Activated CD4-positive, alpha-beta T cell treated with anti-CD3 and anti-CD28 coated beads for 36 hours (primary cell): Measurements from ENCODE around the gene KIF18B. TPM values are rescaled to one million over a fixed set of nuclear protein-coding genes. Genes with fewer than 3 reads are reported as not detected.

ENCODE experiments used
- ATAC-seq: fragments of 200-7000 bp; cut with Tn5 transposase; one replicate; pipeline ENCODE4 v1.10.0; 2021; ENCODE audit warnings: mild to moderate bottlenecking, moderate library complexity
- CTCF ChIA-PET: fragments of 350-600 bp; sonication (Branson Sonifier 250); formaldehyde crosslinking; loops from one replicate; lab custom pipeline; 2021; ENCODE audit warnings: antibody characterized with exemption; lab: Charles Lee
- POLR2A ChIA-PET: fragments of 350-600 bp; sonication (Branson Sonifier 250); formaldehyde crosslinking; loops from one replicate; lab custom pipeline; 2021; ENCODE audit warnings: antibody characterized with exemption, inconsistent platforms; lab: Charles Lee
- DNase-seq: peaks from one replicate; pipeline ENCODE4 v3.0.0-alpha.2; 2020
- H3K27ac Mint-ChIP-seq: one replicate; pipeline ENCODE4 v1.8.0; 2021; ENCODE audit warnings: mixed read lengths
- H3K27me3 Mint-ChIP-seq: one replicate; pipeline ENCODE4 v1.8.0; 2021; ENCODE audit warnings: mixed read lengths
- H3K36me3 Mint-ChIP-seq: one replicate; pipeline ENCODE4 v1.8.0; 2021; ENCODE audit warnings: low read depth, mixed read lengths
- H3K4me1 Mint-ChIP-seq: one replicate; pipeline ENCODE4 v1.8.0; 2021; ENCODE audit warnings: mixed read lengths
- H3K4me3 Mint-ChIP-seq: one replicate; pipeline ENCODE4 v1.8.0; 2021; ENCODE audit warnings: mild to moderate bottlenecking, moderate library complexity, mixed read lengths
- H3K9me3 Mint-ChIP-seq: one replicate; pipeline ENCODE4 v1.8.0; 2021; ENCODE audit warnings: low read depth, mixed read lengths
- intact Hi-C, 2 experiments: fragments of 100-400 bp; cut with DNase I in 1 of 2; cut with micrococcal nuclease in 1 of 2; formaldehyde crosslinking; loops; one replicate each; pipeline versions ENCODE4 v1.14.2 to v1.15.1; 2022 to 2024; cut with DNase I, micrococcal nuclease
- total RNA-seq, 2 experiments: library from RNA; stranded (reverse); gene quantifications; one replicate each; pipeline ENCODE4 v1.2.3, GENCODE V29; 2021

KIF18B gene
- total RNA-seq, 2 experiments from 2014 or later = 38.9 to 48.7 TPM

GRCh38 chr17:44910231-44911106 lies 37.1 kb downstream of the KIF18B start:
- no peak overlapping the region for H3K27ac Mint-ChIP-seq
- no peak for DNase-seq
- ATAC-seq = no peak
- CTCF ChIA-PET = interaction anchor here (0.6 to 5.2 kb wide), 9 partner anchors 10 to 491 kb away, joined by 3 to 35 read pairs (median 4); partner anchors contain the start of gene EFTUD2
- H3K4me3 Mint-ChIP-seq = no peak overlapping the region
- no peaks in the 10 kb centered on the region for H3K9me3 Mint-ChIP-seq
- POLR2A ChIA-PET = interaction anchor here (0.6 kb wide), 1 partner anchor 52 kb away, joined by 4 read pairs; no protein-coding TSS in a partner anchor
- peaks cover 23% of the 10 kb centered on the region for H3K27me3 Mint-ChIP-seq
- H3K4me1 Mint-ChIP-seq = no peaks in the 10 kb centered on the region
- intact Hi-C loops = no loop called here
- H3K36me3 Mint-ChIP-seq = no peaks in the 10 kb centered on the region

- Mint-ChIP-seq H3K27me3 (peaks cover 23% of the 10 kb centered on the region), H3K4me3 (no peak overlapping the region), H3K27ac (no peak overlapping the region), H3K4me1 (no peaks in the 10 kb centered on the region), H3K9me3 (no peaks in the 10 kb centered on the region), H3K36me3 (no peaks in the 10 kb centered on the region)
- ChIA-PET POLR2A (no interaction called here), CTCF (interaction anchor here (0.6 to 5.2 kb wide), 3 partner anchors 10 to 148 kb away, joined by 3 to 35 read pairs (median 14); no protein-coding TSS in a partner anchor)
- ATAC-seq (no peak), DNase-seq (no peak)
- intact Hi-C loops = no loop called here
These were observed 37.9 kb downstream of the KIF18B start for GRCh38 chr17:44909681-44910144.

GRCh38 chr17:44908761-44909326 lies 38.7 kb downstream of the KIF18B start:
- CTCF ChIA-PET = interaction anchor here (1.0 to 5.2 kb wide), 3 partner anchors 9 to 113 kb away, joined by 3 to 35 read pairs (median 14); no protein-coding TSS in a partner anchor

GRCh38 chr17:44907729-44908470 lies 39.7 kb downstream of the KIF18B start:
- Mint-ChIP-seq H3K36me3 (no peaks in the 10 kb centered on the region), H3K4me1 (no peaks in the 10 kb centered on the region), H3K9me3 (no peaks in the 10 kb centered on the region), H3K27ac (no peak overlapping the region), H3K27me3 (peaks cover 12% of the 10 kb centered on the region), H3K4me3 (no peak overlapping the region)
- intact Hi-C loops = no loop called here
- ATAC-seq = no peak
- POLR2A ChIA-PET = no interaction called here
- no peak for DNase-seq
- CTCF ChIA-PET = interaction anchor here (0.6 kb wide), 1 partner anchor 173 kb away, joined by 3 read pairs; no protein-coding TSS in a partner anchor

More at GRCh38 chr17:44908761-44909326, 38.7 kb downstream of the KIF18B start:
- Mint-ChIP-seq H3K36me3 (no peaks in the 10 kb centered on the region), H3K4me3 (no peak overlapping the region), H3K27me3 (peaks cover 17% of the 10 kb centered on the region), H3K27ac (no peak overlapping the region), H3K4me1 (no peaks in the 10 kb centered on the region), H3K9me3 (no peaks in the 10 kb centered on the region)
- POLR2A ChIA-PET = no interaction called here
- DNase-seq (no peak), ATAC-seq (no peak)
- intact Hi-C loops = no loop called here

GRCh38 chr17:44906763-44907728 lies 40.5 kb downstream of the KIF18B start:
- H3K36me3 Mint-ChIP-seq = no peaks in the 10 kb centered on the region
- no peak for DNase-seq
- no peak overlapping the region for H3K4me3 Mint-ChIP-seq
- CTCF ChIA-PET = interaction anchor here (0.6 kb wide), 1 partner anchor 172 kb away, joined by 3 read pairs; no protein-coding TSS in a partner anchor
- POLR2A ChIA-PET = no interaction called here
- no peak overlapping the region for H3K27ac Mint-ChIP-seq
- no peak for ATAC-seq
- H3K9me3 Mint-ChIP-seq = no peaks in the 10 kb centered on the region
- intact Hi-C loops = no loop called here
- no peaks in the 10 kb centered on the region for H3K4me1 Mint-ChIP-seq
- peaks cover 7% of the 10 kb centered on the region for H3K27me3 Mint-ChIP-seq

- Mint-ChIP-seq H3K36me3 (no peaks in the 10 kb centered on the region), H3K9me3 (no peaks in the 10 kb centered on the region), H3K27ac (no peak overlapping the region), H3K27me3 (peaks cover 6% of the 10 kb centered on the region), H3K4me1 (no peaks in the 10 kb centered on the region), H3K4me3 (no peak overlapping the region)
- ATAC-seq (no peak), DNase-seq (no peak)
- intact Hi-C loops = no loop called here
- ChIA-PET CTCF (no interaction called here), POLR2A (no interaction called here)
These were observed 41.4 kb downstream of the KIF18B start for GRCh38 chr17:44906010-44906646.

- no peaks in the 10 kb centered on the region for H3K27me3 Mint-ChIP-seq
- H3K4me1 Mint-ChIP-seq = peaks cover 1% of the 10 kb centered on the region
- intact Hi-C loops = no loop called here
- no peaks in the 10 kb centered on the region for H3K9me3 Mint-ChIP-seq
- POLR2A ChIA-PET = no interaction called here
- DNase-seq (no peak), ATAC-seq (no peak)
- no peaks in the 10 kb centered on the region for H3K36me3 Mint-ChIP-seq
- no peak overlapping the region for H3K27ac Mint-ChIP-seq
- H3K4me3 Mint-ChIP-seq = no peak overlapping the region
- CTCF ChIA-PET = no interaction called here
These were observed 42.3 kb downstream of the KIF18B start for GRCh38 chr17:44905006-44906000.

GRCh38 chr17:44904001-44904984 lies 43.3 kb downstream of the KIF18B start:
- no peaks in the 10 kb centered on the region for H3K36me3 Mint-ChIP-seq
- intact Hi-C loops = no loop called here
- DNase-seq (no peak), ATAC-seq (no peak)
- no peaks in the 10 kb centered on the region for H3K9me3 Mint-ChIP-seq
- POLR2A ChIA-PET = no interaction called here
- H3K4me1 Mint-ChIP-seq = peaks cover 9% of the 10 kb centered on the region
- H3K27me3 Mint-ChIP-seq = no peaks in the 10 kb centered on the region
- CTCF ChIA-PET = no interaction called here
- H3K27ac Mint-ChIP-seq = no peak overlapping the region
- no peak overlapping the region for H3K4me3 Mint-ChIP-seq
